DMS53 (cell line): ENCODE data around the gene GTF2IRD1.

Experiments
- DNase-seq: peaks from one replicate; lab custom pipeline; 2025; lab: John Stamatoyannopoulos, UW

Gene GTF2IRD1

GRCh38 chr7:74567318-74567668 lies 113.6 kb downstream of the GTF2IRD1 start:
- DNase-seq = no peak

GRCh38 chr7:74568658-74569057 lies 115.0 kb downstream of the GTF2IRD1 start:
- DNase-seq = no peak

- DNase-seq = peak; percentile 29
Measured at GRCh38 chr7:74569501-74570075, 115.9 kb downstream of the GTF2IRD1 start.

DNA sequence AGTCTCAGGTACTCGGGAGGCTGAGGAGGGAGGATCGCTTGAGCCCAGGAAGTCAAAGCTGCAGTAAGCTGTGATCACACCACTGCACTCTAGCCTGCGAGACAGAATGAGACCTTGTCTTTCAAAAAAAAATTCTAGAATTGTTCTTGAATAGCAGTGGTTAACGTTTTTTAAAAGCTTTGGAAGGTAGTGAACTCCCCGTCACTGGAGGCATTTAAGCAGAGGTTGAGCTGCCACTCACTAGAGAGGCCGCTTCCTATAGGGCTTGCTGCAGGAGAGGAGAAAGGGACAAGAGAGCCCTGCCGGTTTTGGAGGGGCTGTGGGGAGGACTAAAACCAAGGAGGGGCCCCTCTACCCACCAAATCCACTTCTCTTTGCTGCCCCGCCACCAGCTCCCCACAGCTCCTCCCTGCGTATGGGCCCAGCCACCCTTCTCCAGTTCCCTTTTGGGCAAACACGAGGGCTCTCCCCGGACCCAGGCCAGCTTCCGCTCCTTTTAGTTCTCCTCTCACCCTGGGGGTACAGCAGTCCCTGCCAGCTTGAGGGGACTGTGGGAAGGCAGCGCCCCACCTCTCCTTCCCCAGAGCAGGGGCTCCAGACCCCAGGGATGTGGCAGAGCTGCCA lies 116.9 kb downstream of the GTF2IRD1 start:
- DNase-seq = no peak

GRCh38 chr7:74572301-74572979 lies 118.7 kb downstream of the GTF2IRD1 start:
- no peak for DNase-seq

- DNase-seq = no peak
Measured at GRCh38 chr7:74573512-74573911, 119.8 kb downstream of the GTF2IRD1 start.

DNA sequence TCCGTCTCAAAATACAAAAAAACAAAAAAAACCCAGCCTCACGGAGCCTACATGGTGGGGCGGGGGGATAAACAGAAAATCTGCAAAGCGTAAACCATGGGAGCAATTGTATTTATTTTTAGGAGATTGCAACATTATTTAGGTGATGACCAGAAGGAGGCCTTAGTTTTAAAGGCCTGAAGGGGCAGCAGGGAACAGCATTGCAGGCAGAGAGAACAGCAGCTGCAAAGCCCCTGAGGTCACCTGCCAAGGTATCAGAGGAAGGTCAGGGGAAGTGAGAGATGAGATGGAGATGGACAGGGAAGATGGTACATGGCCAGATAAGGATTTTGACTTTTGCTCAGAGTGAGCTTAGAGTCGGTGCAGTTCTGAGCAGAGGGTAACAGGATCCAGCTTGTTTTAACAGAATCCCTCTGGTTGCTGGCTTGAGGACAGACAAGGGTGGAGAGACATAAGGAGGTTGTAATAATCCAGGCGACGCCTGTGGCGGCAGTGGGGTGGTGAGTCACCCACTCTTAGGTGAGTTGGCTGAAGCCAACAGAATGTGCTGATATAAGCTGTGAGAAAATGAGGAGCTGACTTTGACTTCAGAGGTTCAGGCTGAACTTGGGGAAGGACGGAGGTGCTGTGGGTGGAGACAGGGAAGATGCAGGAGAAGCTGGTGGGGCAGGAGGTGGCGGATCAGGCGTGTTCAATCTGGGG lies 121.5 kb downstream of the GTF2IRD1 start:
- DNase-seq = peak; percentile 73

DNA sequence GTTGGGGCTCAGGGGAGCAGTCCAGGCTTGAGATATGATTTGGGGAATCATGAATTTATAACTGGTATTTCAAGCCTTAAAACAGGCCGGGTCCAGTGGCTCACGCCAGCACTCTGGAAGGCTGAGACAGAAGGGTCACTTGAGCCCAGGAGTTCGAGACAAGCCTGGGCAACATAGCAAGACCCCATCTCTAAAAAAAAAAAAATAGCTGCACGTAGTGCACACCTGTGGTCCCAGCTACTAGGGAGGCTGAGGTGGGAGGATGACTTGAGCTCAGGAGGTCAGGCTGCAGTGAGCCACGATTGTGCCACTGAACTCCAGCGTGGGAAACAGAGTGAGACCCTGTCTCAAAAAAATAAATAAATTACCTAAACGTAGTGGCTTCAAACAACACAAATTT lies 122.1 kb downstream of the GTF2IRD1 start:
- no peak for DNase-seq

DNA sequence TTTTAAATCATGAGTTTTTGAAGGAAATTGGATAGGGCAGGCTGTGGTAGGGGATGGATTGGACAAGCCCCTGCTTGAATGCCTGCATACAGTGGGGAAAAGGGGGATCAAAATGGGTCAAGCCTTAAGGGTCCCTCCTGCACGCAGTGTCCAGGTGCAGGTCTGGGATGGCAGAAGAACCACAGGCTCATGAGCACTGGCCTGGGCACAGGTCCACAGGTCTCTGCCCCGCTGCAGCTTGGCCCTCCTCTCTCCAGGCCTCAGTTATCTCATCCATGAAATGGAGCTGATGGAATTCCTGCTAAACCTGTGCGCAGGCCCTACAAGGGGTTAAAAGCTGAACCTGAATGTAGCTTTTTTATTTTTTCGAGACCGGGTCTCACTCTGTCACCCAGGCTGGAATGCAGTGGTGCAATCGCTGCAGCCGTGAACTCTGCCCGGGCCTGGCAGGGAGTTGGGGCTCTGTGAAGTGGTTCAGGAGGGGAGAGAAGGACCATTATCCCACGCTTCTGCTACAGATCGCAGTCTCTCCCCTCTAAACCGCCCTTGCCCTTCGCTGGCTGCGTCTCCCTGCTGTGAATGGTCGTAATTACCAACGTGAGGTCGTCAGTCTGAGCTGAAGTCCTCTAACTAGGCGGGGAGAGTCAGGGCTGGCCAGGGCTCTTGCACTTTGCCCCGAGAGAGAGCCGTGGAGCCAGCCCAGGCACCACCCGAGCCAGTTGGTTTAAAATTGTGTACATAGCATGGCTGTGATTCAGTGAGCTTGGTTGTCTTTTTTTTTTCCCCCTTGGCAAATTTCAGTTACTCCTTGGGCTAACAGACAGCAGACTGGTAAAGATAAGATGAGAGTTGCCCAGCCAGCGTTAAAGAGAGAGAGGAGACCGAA lies 126.3 kb downstream of the GTF2IRD1 start:
- no peak for DNase-seq

DNA sequence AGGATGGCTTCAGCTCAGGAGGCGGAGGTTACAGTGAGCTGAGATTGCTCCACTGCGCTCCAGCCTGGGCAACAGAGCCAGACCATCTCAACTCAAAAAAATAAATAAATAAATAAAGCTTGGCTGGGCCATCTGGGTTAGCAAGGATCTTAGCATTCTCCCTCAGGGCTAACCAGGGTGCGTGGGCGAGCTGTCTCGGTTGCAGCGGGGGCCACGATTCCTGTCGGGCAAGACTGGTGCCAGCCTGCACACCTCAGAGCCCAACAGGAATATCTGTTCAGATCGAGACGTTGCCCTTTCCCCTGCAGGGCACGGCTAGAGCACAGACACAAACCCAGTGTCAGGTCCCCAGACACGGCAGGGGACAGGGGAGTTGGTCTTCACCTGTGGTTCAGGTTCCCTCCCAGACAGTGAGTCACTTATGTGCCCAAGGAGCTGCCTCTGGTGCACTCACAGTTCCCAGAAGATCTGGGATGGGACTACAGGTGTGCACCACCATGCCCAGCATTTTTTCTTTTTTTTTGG lies 128.3 kb downstream of the GTF2IRD1 start:
- no peak for DNase-seq

DNA sequence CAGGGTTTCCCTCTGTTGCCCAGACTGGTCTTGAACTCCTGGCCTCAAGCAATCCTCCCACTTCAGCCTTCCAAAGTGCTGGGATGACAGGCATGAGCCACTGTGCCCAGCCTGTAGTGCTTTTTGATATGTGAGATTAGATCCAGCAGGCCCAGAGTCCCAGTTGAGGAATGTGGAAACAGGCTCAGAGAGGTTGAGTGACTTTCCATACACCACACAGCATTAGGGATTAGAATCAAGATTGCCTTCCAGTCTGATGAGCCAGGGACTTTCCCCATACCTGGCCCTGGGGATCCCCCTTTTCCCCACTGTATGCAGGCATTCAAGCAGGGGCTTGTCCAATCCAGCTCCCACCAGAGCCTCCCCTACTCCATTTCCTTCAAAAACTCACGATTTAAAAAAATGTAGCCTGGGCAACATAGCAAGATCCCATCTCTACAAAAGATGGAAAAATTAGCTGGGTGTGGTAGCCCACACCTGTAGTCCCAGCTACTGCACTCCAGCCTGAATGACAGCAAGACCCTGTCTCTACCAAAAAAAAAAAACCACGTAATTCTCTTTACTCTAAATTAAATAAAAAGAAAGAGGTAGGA lies 128.8 kb downstream of the GTF2IRD1 start:
- no peak for DNase-seq

DNA sequence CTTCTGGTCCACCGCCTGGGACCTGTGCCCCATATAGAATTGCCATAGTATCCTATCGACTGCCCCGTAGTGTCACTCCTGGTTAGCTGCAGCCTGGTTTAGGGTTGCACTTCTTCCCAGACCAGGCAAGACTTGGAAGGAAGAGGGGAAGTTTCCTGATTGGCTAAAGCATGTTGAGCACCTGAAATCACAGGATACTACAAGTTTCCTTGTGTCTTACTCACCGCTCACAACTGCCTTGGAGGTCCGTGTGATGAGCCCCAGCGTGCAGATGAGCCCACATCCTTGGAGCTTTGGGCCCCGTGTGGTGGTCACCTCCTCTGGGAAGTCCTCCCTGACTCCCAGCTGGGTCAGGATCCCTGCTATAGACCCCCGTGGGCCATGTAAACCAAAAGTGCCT lies 129.9 kb downstream of the GTF2IRD1 start:
- DNase-seq = no peak

- DNase-seq = peak; percentile 28
Measured at GRCh38 chr7:74584160-74584954, 130.7 kb downstream of the GTF2IRD1 start.

- DNase-seq = no peak
Measured at GRCh38 chr7:74585844-74586243, 132.1 kb downstream of the GTF2IRD1 start.

- no peak for DNase-seq
Measured at GRCh38 chr7:74586258-74587175, 132.8 kb downstream of the GTF2IRD1 start.

DNA sequence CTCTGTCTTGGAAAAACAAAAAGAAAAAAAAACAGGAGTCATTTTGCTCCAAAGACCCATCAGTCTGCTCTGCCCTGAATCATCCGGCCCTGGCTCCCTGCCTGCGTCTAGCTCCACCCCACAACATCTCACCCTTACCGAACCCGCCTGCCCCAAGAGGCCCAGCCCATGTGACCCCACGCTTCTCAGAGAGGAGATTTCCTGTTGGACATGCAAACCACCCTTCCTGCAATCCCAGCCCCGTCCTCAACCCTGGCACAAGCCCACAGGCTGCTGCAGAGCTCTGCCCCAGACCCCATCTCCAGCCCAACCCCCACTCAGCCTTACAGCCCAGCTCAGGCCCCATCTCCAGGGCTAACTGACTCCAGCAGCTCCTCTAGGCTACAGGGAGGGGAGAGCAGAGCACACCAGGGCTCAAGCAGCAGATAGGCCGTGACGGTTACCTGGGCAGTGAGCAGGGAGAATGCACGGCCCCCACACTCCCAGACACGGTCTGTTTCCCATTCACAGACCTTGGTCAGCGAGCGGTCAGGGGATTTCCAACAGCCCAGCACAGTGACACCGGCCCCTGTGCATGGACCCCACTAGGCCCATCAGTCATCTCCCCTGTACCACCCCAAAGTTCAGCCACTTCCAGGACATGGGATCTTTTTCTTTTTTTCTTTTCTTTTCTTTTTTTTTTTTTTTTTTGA lies 133.9 kb downstream of the GTF2IRD1 start:
- DNase-seq = peak; percentile 82

DNA sequence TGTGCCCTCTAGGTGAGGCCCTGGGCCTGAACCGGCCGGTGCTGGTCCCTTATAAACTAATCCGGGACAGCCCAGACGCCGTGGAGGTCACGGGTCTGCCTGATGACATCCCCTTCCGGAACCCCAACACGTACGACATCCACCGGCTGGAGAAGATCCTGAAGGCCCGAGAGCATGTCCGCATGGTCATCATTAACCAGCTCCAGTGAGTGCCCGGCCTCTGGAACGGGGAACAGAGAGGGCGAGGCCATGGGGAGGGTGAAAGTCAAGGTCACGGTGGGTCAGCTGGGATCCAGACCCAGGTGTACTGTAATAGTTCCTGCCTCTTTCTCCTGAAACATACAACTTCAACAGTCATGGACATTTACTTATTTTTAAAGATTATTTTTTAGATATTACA lies 137.1 kb downstream of the GTF2IRD1 start:
- no peak for DNase-seq

DNA sequence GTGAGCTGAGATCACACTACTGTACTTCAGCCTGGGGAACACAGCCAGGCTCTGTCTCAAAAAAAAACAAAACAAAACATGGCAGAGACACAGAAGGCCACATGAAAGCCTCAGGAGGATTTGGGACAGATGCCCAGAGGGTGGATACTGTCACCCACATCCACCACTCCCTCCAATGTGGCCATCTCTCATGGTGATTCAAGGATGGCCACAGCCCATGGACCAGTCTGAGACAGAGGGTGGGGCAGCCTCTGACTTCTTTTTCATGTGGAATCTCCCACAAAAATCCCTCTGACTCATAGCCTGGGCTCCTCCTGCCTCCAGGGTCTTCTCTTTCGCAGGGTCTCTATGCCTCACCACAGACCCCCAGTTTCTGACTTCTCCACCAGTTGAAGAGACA lies 144.9 kb downstream of the GTF2IRD1 start:
- no peak for DNase-seq

DNA sequence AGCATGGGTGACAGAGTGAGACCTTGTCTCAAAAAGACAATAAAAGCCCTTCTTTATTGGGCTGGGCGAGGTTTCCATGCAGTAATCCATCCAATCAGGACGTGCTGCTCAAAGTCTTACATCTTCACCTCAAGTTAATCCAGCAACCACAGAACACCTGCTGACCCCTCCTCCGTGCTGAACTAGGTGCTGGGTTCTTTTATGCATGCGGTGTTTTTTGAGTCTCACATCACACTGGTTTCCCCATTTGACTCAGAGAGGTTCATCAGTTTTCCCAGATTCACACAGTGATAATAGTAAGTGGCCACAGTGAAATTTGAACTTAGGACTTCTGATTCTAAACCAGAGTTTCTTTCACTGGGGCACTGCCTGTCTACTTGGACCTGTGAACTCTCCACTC lies 145.5 kb downstream of the GTF2IRD1 start:
- no peak for DNase-seq
